ENCODE results near the gene ZNF316.

GRCh38 chr7:6642239-6642839, 5.2 kb downstream of the ZNF316 start:
- no peak for TF ChIP-seq CTCF (IDR thresholded peaks at IDR 0.05)
- no peak for TF ChIP-seq POLR2A (IDR thresholded peaks at IDR 0.05)
